Common myeloid progenitor, CD34-positive (primary cell): Measurements from ENCODE around the gene ZCCHC2.

ENCODE experiments used
- CTCF ChIA-PET: fragments of 350-600 bp; sonication (Branson Sonifier 250); formaldehyde crosslinking; loops from one replicate; lab custom pipeline; 2021; ENCODE audit warnings: antibody characterized with exemption; lab: Charles Lee
- POLR2A ChIA-PET: fragments of 350-600 bp; sonication (Branson Sonifier 250); formaldehyde crosslinking; loops from one replicate; lab custom pipeline; 2021; ENCODE audit warnings: antibody characterized with exemption; lab: Charles Lee
- DNase-seq, 3 donors: peaks; one replicate each; pipeline versions ENCODE4 v3.0.0 to v3.0.0-alpha.2; 2013
- H3K27ac ChIP-seq, 2 experiments: 1 replicate in 1 of 2; 2 replicates in 1 of 2; pipeline ENCODE4 v1.7.0; 2013; ENCODE audit warnings: inconsistent platforms in 2 of 2, low read length in 2 of 2, mild to moderate bottlenecking in 2 of 2, low read depth in 1 of 2, moderate library complexity in 1 of 2; ENCODE audit not compliant: severe bottlenecking in 2 of 2, insufficient read depth in 1 of 2, poor library complexity in 1 of 2
- H3K27me3 ChIP-seq, 5 experiments: replicated peaks in 2 of 5; 1 replicate in 3 of 5; 2 replicates in 2 of 5; pipeline versions ENCODE4 v1.6.1 to v1.7.0; 2013; ENCODE audit warnings: low read length in 4 of 5, mild to moderate bottlenecking in 2 of 5, moderate library complexity in 2 of 5, inconsistent platforms in 1 of 5; ENCODE audit not compliant: insufficient read depth in 5 of 5, control insufficient read depth in 4 of 5
- H3K36me3 ChIP-seq, 4 experiments: 1 replicate in 2 of 4; 2 replicates in 2 of 4; pipeline versions ENCODE4 v1.6.1 to v1.7.0; 2013; ENCODE audit warnings: low read length in 3 of 4, control low read depth in 1 of 4, mild to moderate bottlenecking in 1 of 4; ENCODE audit not compliant: control insufficient read depth in 4 of 4, insufficient read depth in 4 of 4
- H3K4me1 ChIP-seq, 4 experiments: 1 replicate in 3 of 4; 2 replicates in 1 of 4; pipeline versions ENCODE4 v1.6.1 to v1.7.1; 2013; ENCODE audit warnings: low read length in 3 of 4, mild to moderate bottlenecking in 3 of 4, control low read depth in 1 of 4, inconsistent platforms in 1 of 4, moderate library complexity in 1 of 4; ENCODE audit not compliant: control insufficient read depth in 4 of 4, insufficient read depth in 4 of 4; ENCODE audit errors: control extremely low read depth in 1 of 4
- H3K4me3 ChIP-seq, 7 experiments: 1 replicate in 4 of 7; 2 replicates in 3 of 7; pipeline versions ENCODE4 v1.5.1 to v1.7.0; 2013; ENCODE audit warnings: mild to moderate bottlenecking in 7 of 7, low read length in 6 of 7, moderate library complexity in 6 of 7, inconsistent platforms in 2 of 7, low read depth in 2 of 7, control low read depth in 1 of 7; ENCODE audit not compliant: insufficient read depth in 4 of 7, control insufficient read depth in 1 of 7; ENCODE audit errors: extremely low read depth in 1 of 7
- H3K9me3 ChIP-seq, 5 experiments: 1 replicate in 4 of 5; 2 replicates in 1 of 5; pipeline versions ENCODE4 v1.6.1 to v1.7.1; 2013; ENCODE audit warnings: low read length in 4 of 5, mild to moderate bottlenecking in 2 of 5, inconsistent platforms in 1 of 5, low read depth in 1 of 5, moderate library complexity in 1 of 5; ENCODE audit not compliant: control insufficient read depth in 4 of 5, insufficient read depth in 2 of 5; ENCODE audit errors: control extremely low read depth in 1 of 5
- WGBS: methylation state at CpG from one replicate; pipeline ENCODE4 v1.1.5; 2013; ENCODE audit not compliant: insufficient coverage; 5-methylcytosine and 5-hydroxymethylcytosine counted together

The ZCCHC2 gene

GRCh38 chr18:62602706-62603105, 79.9 kb downstream of the ZCCHC2 start:
- peaks cover 0 to 13% (median 2%) of the 10 kb centered on the region in 5 experiments for H3K27me3 ChIP-seq
- H3K9me3 ChIP-seq: peaks cover 0 to 7% (median 0%) of the 10 kb centered on the region in 5 experiments
- no peak overlapping the region for H3K4me3 ChIP-seq
- H3K36me3 ChIP-seq: no peaks in the 10 kb centered on the region
- H3K4me1 ChIP-seq: no peaks in the 10 kb centered on the region
- no peak for DNase-seq
- WGBS: over 99% methylated on average over 8 of the region's 8 CpGs
- ChIA-PET POLR2A (no interaction called here), CTCF (interaction anchor here (1.0 to 2.8 kb wide), 2 partner anchors 13 to 16 kb away, joined by 3 to 8 read pairs; no protein-coding TSS in a partner anchor)
- no peak overlapping the region for H3K27ac ChIP-seq

GRCh38 chr18:62603211-62603610, 80.4 kb downstream of the ZCCHC2 start:
- CTCF ChIA-PET: interaction anchor here (1.0 to 2.8 kb wide), 2 partner anchors 12 to 17 kb away, joined by 3 to 8 read pairs; no protein-coding TSS in a partner anchor
- H3K4me1 ChIP-seq: no peaks in the 10 kb centered on the region
- no peaks in the 10 kb centered on the region for H3K36me3 ChIP-seq
- H3K27ac ChIP-seq: no peak overlapping the region
- H3K27me3 ChIP-seq: peaks cover 0 to 10% (median under 1%) of the 10 kb centered on the region in 5 experiments
- 90% methylated on average over 6 of the region's 6 CpGs for WGBS
- H3K4me3 ChIP-seq: no peak overlapping the region
- POLR2A ChIA-PET: interaction anchor here (0.7 kb wide), 1 partner anchor 9 kb away, joined by 7 read pairs; no protein-coding TSS in a partner anchor
- H3K9me3 ChIP-seq: peaks cover 0 to 8% (median 0%) of the 10 kb centered on the region in 5 experiments
- no peak for DNase-seq

GRCh38 chr18:62603979-62604378, 81.2 kb downstream of the ZCCHC2 start:
- DNase-seq: no peak
- Histone ChIP-seq H3K4me1 (no peaks in the 10 kb centered on the region), H3K4me3 (no peak overlapping the region), H3K27me3 (peaks cover 0 to 5% (median 0%) of the 10 kb centered on the region in 5 experiments), H3K36me3 (no peaks in the 10 kb centered on the region), H3K27ac (no peak overlapping the region), H3K9me3 (peaks cover 0 to 8% (median 0%) of the 10 kb centered on the region in 5 experiments)
- 93% methylated on average over 12 of the region's 13 CpGs for WGBS
- ChIA-PET CTCF (interaction anchor here (2.8 kb wide), 1 partner anchor 18 kb away, joined by 8 read pairs; no protein-coding TSS in a partner anchor), POLR2A (no interaction called here)

- peaks cover 0 to 2% (median 0%) of the 10 kb centered on the region in 5 experiments for H3K9me3 ChIP-seq
- 97% methylated on average over 12 of the region's 12 CpGs for WGBS
Measured at GRCh38 chr18:62605685-62606084, 82.9 kb downstream of the ZCCHC2 start.

DNA sequence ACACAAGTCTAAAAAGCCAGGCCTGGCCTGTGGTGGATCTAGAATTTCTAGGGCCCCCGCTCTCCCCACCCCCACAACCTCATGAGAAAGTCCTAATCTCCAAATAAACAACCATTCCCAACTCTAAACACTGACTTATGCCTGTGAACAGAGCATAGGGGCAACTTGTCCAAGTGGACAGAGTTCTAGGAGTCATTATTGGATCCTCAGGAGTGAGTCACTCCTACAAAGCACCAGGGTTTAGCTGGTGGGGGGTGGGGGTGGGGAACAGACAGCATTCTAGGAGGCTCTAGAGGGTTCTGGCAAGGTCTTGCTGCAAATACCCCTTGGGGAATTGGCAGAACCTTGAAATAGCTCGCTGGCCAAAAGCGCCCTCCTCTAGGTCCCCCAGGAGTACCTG, 83.3 kb downstream of the ZCCHC2 start:
- no peak for DNase-seq
- H3K9me3 ChIP-seq: peaks cover 0 to 2% (median 0%) of the 10 kb centered on the region in 5 experiments
- peaks cover 0 to 3% (median under 1%) of the 10 kb centered on the region in 5 experiments for H3K27me3 ChIP-seq
- H3K4me3 ChIP-seq: no peak overlapping the region
- H3K36me3 ChIP-seq: no peaks in the 10 kb centered on the region
- POLR2A ChIA-PET: no interaction called here
- H3K27ac ChIP-seq: no peak overlapping the region
- CTCF ChIA-PET: interaction anchor here (1.5 kb wide), 1 partner anchor 17 kb away, joined by 3 read pairs; no protein-coding TSS in a partner anchor
- WGBS: 96% methylated on average over 3 of the region's 3 CpGs
- no peaks in the 10 kb centered on the region for H3K4me1 ChIP-seq

More at GRCh38 chr18:62605685-62606084, 82.9 kb downstream of the ZCCHC2 start:
- no peaks in the 10 kb centered on the region for H3K4me1 ChIP-seq
- ChIA-PET CTCF (interaction anchor here (0.6 kb wide), 1 partner anchor 185 kb away, joined by 3 read pairs; no protein-coding TSS in a partner anchor), POLR2A (no interaction called here)
- no peak for DNase-seq
- H3K27me3 ChIP-seq: peaks cover 0 to 2% (median 1%) of the 10 kb centered on the region in 5 experiments
- H3K4me3 ChIP-seq: no peak overlapping the region
- no peaks in the 10 kb centered on the region for H3K36me3 ChIP-seq
- no peak overlapping the region for H3K27ac ChIP-seq

GRCh38 chr18:62607302-62607701, 84.5 kb downstream of the ZCCHC2 start:
- Histone ChIP-seq H3K36me3 (no peaks in the 10 kb centered on the region), H3K9me3 (peaks cover 0 to 2% (median 0%) of the 10 kb centered on the region in 5 experiments), H3K27me3 (peaks cover 0 to 4% (median 2%) of the 10 kb centered on the region in 5 experiments), H3K4me3 (no peak overlapping the region), H3K4me1 (peaks cover 0 to 7% (median 2%) of the 10 kb centered on the region in 4 experiments), H3K27ac (no peak overlapping the region)
- 99% methylated on average over 13 of the region's 13 CpGs for WGBS
- ChIA-PET POLR2A (no interaction called here), CTCF (interaction anchor here (1.5 kb wide), 1 partner anchor 18 kb away, joined by 3 read pairs; no protein-coding TSS in a partner anchor)
- DNase-seq: no peak
